HG02943 (cell line): ENCODE data around the gene C16orf90.
A peak's percentile ranks its signal among the peaks of the same experiment; 100 is the strongest.

Experiments
- ATAC-seq: cut with Tn5 transposase; IDR thresholded peaks from one replicate; pipeline ENCODE4 v1.9.1; 2021; ENCODE audit warnings: mild to moderate bottlenecking, low read depth, moderate library complexity; ENCODE audit not compliant: unreplicated experiment

Gene C16orf90

GRCh38 chr16:3467921-3468320 lies 27.4 kb downstream of the C16orf90 start:
- ATAC-seq = no peak

GRCh38 chr16:3467182-3467581 lies 28.1 kb downstream of the C16orf90 start:
- ATAC-seq = no peak

- no peak for ATAC-seq
Measured at GRCh38 chr16:3465911-3466584, 29.2 kb downstream of the C16orf90 start.

- ATAC-seq = no peak
Measured at GRCh38 chr16:3465301-3465700, 30.0 kb downstream of the C16orf90 start.

GRCh38 chr16:3461151-3461550 lies 34.1 kb downstream of the C16orf90 start:
- ATAC-seq = no peak

GRCh38 chr16:3460585-3460984 lies 34.7 kb downstream of the C16orf90 start:
- no peak for ATAC-seq

- ATAC-seq = no peak
Measured at GRCh38 chr16:3460121-3460520, 35.2 kb downstream of the C16orf90 start.

GRCh38 chr16:3459401-3460090 lies 35.7 kb downstream of the C16orf90 start:
- no peak for ATAC-seq

GRCh38 chr16:3458852-3459361 lies 36.4 kb downstream of the C16orf90 start:
- no peak for ATAC-seq

GRCh38 chr16:3458278-3458851 lies 36.9 kb downstream of the C16orf90 start:
- ATAC-seq = no peak

- ATAC-seq = peak; percentile 56
Measured at GRCh38 chr16:3457434-3458252, 37.6 kb downstream of the C16orf90 start.

GRCh38 chr16:3454631-3455147 lies 40.6 kb downstream of the C16orf90 start:
- ATAC-seq = no peak

GRCh38 chr16:3454093-3454492 lies 41.2 kb downstream of the C16orf90 start:
- no peak for ATAC-seq

- ATAC-seq = peak; percentile 34
Measured at GRCh38 chr16:3444032-3444388, 51.3 kb downstream of the C16orf90 start.
